Mucosa of rectum (tissue), 2 donors: ENCODE data around the gene NFATC2.
"Not testable (repeated sequence)": the region's sequence is repeated elsewhere in the genome, so short reads cannot be mapped to it uniquely, and the experiment has no call there.

Experiments used
- H3K27ac ChIP-seq, 2 donors: one replicate each; pipeline ENCODE4 v1.7.0; 2013; ENCODE audit warnings: inconsistent platforms in 2 of 2, low read depth in 2 of 2, low read length in 2 of 2
- H3K27me3 ChIP-seq, 2 donors: one replicate each; pipeline ENCODE4 v1.7.0; 2013; ENCODE audit warnings: low read length in 2 of 2; ENCODE audit not compliant: control insufficient read depth in 2 of 2, insufficient read depth in 2 of 2
- H3K36me3 ChIP-seq, 2 donors: one replicate each; pipeline ENCODE4 v1.7.0; 2013; ENCODE audit warnings: low read length in 2 of 2; ENCODE audit not compliant: control insufficient read depth in 2 of 2, insufficient read depth in 2 of 2
- H3K4me1 ChIP-seq, 2 donors: one replicate each; pipeline ENCODE4 v1.7.0; 2013; ENCODE audit warnings: low read length in 2 of 2, mild to moderate bottlenecking in 1 of 2; ENCODE audit not compliant: control insufficient read depth in 2 of 2, insufficient read depth in 2 of 2
- H3K4me3 ChIP-seq, 2 donors: one replicate each; pipeline ENCODE4 v1.7.0; 2013; ENCODE audit warnings: low read length in 2 of 2
- H3K9ac ChIP-seq, 2 donors: one replicate each; pipeline ENCODE4 v1.7.0; 2013; ENCODE audit warnings: low read length in 2 of 2, low read depth in 1 of 2, mild to moderate bottlenecking in 1 of 2
- H3K9me3 ChIP-seq, 2 donors: one replicate each; pipeline ENCODE4 v1.7.0; 2013; ENCODE audit warnings: low read length in 2 of 2; ENCODE audit not compliant: control insufficient read depth in 2 of 2
- donor health status: healthy.
- donor health status: Normal muscosa, but diverticular disease.

NFATC2 gene

DNA sequence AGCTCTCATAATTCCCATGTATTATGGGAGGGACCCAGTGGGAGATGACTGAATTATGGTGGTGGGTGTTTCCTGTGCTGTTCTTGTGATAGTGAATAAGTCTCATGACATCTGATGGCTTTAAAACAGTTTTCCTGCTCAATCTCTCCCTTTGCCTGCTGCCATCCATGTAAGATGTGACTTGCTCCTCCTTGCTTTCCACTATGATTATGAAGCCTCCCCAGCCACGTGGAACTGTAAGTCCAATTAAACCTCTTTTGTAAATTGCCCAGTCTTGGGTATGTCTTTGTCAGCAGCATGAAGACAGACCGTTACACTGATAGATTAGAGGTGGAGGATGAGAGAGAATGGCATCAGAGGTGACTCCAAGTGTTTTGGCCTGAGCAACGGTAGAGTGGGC lies 198.7 kb downstream of the NFATC2 start:
- not testable (repeated sequence) for H3K27ac ChIP-seq, H3K9me3 ChIP-seq, H3K36me3 ChIP-seq, H3K4me1 ChIP-seq, H3K27me3 ChIP-seq, H3K9ac ChIP-seq, H3K4me3 ChIP-seq

DNA sequence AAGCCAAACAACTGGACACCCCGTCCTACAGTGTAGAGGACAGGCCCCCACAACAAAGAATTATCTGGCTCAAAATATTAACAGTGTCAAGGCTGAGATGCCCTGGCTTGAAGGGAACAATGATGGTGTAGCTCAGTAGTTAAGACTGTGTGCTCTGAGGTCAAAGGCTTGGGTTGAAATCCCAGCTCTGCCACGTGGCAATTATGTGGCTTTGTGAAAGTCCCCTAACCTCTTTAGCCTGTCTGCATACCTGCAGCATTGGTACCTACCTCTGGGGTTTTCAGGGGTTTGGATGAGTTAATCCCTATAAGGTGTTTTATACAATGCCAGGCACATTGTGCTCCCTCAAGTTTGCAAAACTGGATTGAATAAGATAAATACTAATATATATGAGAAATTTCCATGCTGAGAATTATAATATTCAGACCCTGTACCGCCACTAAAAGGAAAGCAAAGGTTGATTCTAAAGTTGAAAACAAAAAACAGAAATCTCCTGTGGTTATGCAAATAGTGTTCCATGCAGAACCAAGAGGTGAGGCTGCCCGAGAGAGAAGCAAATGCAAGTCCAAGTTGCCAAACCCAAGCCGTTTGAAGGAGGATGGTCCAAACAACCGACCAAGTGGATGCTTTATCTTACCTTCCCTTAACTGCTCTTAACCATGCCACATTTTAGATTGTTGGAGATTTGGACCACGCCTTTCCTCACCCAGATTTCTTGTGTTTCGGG lies 199.8 kb downstream of the NFATC2 start:
- no peaks in the 10 kb centered on the region for H3K36me3 ChIP-seq
- H3K27ac ChIP-seq: no peak overlapping the region

DNA sequence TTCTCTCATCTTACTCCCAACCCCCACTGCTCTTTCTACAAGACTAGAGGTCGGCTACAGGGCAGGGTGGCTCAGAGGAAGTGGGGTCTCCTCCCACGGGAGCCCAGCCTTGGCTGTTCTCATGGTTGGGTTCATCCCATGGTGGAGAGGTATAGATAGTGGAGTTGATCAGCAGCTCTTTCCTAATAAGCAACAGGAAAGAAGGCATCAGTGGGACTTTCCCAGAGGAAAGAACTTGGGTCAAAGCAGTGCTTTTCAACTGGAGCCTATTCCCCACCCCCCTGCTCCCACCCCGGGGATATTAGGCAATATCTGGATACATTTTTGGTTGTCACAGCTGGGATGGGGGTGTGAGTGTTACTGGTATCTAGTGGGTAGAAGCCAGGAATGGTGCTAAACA lies 200.9 kb downstream of the NFATC2 start:
- Histone ChIP-seq H3K27ac (no peak overlapping the region), H3K9me3 (no peaks in the 10 kb centered on the region), H3K4me1 (no peaks in the 10 kb centered on the region), H3K9ac (no peak overlapping the region), H3K4me3 (no peak overlapping the region), H3K27me3 (no peaks in the 10 kb centered on the region), H3K36me3 (no peaks in the 10 kb centered on the region)

More for the DNA sequence above, 199.8 kb downstream of the NFATC2 start:
- H3K4me1 ChIP-seq: no peaks in the 10 kb centered on the region
- H3K9me3 ChIP-seq: no peaks in the 10 kb centered on the region
- H3K9ac ChIP-seq: no peak overlapping the region
- H3K27me3 ChIP-seq: no peaks in the 10 kb centered on the region
- H3K4me3 ChIP-seq: no peak overlapping the region

DNA sequence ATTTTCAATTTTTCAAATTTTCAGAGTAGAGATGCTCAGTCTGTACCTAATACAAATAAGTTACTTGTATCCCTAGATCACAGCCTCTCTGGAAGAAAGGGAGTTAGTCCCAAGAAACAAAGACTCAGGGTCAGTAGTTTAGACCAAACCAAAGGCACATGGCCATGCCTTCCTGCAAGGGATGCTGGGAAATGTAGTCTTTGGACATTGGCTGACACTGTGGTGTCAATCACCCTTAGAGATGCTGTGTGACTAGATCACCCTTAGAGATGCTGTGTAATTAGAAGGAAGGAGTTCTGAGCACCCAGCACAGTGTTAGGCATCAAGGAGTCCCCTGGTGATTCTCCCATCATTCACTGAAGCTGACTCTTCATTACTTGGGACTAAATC lies 202.1 kb downstream of the NFATC2 start:
- no peaks in the 10 kb centered on the region for H3K4me1 ChIP-seq
- H3K4me3 ChIP-seq: no peak overlapping the region
- no peak overlapping the region for H3K9ac ChIP-seq
- no peaks in the 10 kb centered on the region for H3K9me3 ChIP-seq
- H3K36me3 ChIP-seq: no peaks in the 10 kb centered on the region
- H3K27me3 ChIP-seq: no peaks in the 10 kb centered on the region
- H3K27ac ChIP-seq: no peak overlapping the region

DNA sequence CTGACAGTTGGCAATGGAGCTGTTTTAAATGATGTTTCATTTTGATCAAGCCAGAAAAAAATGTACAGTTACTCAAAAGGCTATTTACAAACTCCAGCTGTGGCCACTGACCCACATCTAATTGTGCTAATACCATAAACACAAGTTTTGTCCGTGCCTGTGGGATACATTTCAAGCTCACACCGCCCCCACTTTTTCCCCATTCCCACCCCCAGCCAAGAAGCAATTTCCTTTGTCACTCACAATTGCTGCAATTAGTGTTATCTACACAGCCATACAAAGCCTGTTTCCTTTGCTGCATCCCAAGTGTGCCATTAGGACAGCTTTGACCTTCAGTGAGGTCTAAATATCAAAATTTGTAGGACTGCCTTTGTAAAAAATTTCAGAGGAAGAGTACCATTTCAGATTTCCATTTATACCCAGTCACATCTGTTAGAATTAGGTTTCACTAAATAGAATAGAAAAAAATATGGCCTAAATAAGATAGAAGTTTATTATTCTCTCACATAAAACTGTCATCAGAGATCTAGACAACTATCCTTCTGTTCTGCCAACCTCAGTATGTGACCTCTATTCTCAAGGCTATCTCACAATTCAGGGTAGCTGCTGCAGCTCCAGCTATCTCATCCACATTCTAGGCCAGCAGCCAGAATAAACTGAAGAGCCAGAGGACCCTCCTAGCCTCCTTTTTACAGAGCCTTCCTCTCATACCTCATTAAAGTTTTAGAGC lies 202.6 kb downstream of the NFATC2 start:
- Histone ChIP-seq H3K9me3 (no peaks in the 10 kb centered on the region), H3K9ac (no peak overlapping the region), H3K4me1 (no peaks in the 10 kb centered on the region), H3K36me3 (no peaks in the 10 kb centered on the region), H3K27ac (no peak overlapping the region), H3K4me3 (no peak overlapping the region), H3K27me3 (no peaks in the 10 kb centered on the region)

DNA sequence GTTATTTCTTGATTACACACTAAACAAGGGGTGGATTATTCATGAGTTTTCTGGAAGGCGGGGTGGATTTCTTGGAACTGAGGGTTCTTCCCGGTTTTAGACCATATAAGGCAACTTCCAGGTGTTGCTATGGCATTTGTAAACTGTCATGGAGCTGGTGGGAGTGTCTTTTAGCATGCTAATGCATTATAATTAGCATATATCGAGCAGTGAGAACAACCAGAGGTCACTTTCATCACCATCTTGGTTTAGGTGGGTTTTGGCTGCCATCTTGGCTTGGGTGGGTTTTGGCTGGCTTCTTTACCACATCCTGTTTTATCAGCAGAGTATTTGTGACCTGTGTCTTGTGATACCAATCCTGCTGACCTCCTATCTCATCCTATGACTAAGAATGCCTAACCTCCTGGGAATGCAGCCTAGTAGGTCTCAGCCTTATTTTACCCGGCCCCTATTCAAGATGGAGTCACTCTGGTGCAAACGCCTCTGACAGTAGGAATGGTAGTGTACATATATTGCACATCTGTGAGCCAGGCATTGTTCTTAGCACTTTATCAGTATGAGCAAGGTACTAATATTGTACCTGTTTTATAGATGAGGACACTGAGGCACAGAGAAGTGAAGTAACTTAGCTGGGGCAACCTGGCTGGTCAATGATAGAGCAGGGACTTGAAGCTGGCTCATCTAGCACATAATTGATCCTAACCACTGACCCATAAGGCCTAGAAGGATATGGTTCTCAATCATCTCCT lies 203.7 kb downstream of the NFATC2 start:
- Histone ChIP-seq H3K9ac (no peak overlapping the region), H3K9me3 (no peaks in the 10 kb centered on the region), H3K4me1 (no peaks in the 10 kb centered on the region), H3K27ac (no peak overlapping the region), H3K36me3 (no peaks in the 10 kb centered on the region), H3K27me3 (no peaks in the 10 kb centered on the region), H3K4me3 (no peak overlapping the region)

DNA sequence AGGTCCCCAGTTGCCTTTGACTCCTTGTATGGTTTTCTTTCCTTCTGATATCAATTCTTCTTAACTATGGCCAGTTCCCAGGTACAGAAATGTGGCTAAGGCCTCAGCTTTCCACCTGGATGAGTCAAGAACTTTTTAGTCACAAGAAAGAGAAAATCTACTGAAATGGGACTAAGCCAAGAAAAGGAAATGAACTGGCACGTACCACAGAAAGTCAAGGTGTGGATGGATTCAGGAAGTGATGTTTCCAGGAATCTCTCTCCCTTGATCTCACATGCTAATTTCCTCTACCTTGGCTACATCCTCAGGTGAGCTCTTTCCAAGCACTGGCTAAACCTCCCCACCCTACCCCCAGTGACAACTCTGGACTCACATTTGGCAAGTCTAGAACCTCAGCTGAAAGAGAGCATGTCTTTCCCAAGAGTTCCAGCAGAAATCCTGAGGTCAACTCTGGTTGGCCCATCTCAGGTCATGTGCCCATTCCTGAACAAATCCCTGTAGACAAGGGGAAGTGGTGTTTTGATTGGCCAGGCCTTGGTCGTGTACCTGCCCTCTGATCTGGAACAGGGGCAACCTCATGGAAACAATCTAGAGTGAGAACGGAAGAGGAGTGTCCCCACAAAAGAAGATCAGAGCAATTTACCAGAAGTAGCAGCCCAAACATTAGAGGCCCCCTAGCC lies 205.3 kb downstream of the NFATC2 start:
- no peak overlapping the region for H3K9ac ChIP-seq
- H3K36me3 ChIP-seq: no peaks in the 10 kb centered on the region
- H3K4me1 ChIP-seq: no peaks in the 10 kb centered on the region
- no peak overlapping the region for H3K4me3 ChIP-seq
- H3K27ac ChIP-seq: no peak overlapping the region
- H3K9me3 ChIP-seq: no peaks in the 10 kb centered on the region
- H3K27me3 ChIP-seq: no peaks in the 10 kb centered on the region
